Measurements from ENCODE around the gene CPVL.
"Not testable (repeated sequence)": the region's sequence is repeated elsewhere in the genome, so short reads cannot be mapped to it uniquely, and the experiment has no call there.

Gene CPVL

GRCh38 chr7:29100924-29101323, 45.4 kb downstream of the CPVL start:
- DNase-seq (ENCODE audit: low read depth): no peak

GRCh38 chr7:29099896-29100847, 46.2 kb downstream of the CPVL start:
- H3K4me3 ChIP-seq (ENCODE audit: control insufficient read depth, low read depth, low read length): no peak overlapping the region
- DNase-seq (ENCODE audit: low read depth): no peak
- no peak for TF ChIP-seq CTCF (conservative IDR thresholded peaks at IDR 0.05; ENCODE audit: control insufficient read depth, insufficient read depth, low read depth, low read length)

More at GRCh38 chr7:29100924-29101323, 45.4 kb downstream of the CPVL start:
- TF ChIP-seq CTCF (conservative IDR thresholded peaks at IDR 0.05; ENCODE audit: control insufficient read depth, insufficient read depth, low read depth, low read length): no peak
- no peak overlapping the region for H3K4me3 ChIP-seq (ENCODE audit: control insufficient read depth, low read depth, low read length)

DNA sequence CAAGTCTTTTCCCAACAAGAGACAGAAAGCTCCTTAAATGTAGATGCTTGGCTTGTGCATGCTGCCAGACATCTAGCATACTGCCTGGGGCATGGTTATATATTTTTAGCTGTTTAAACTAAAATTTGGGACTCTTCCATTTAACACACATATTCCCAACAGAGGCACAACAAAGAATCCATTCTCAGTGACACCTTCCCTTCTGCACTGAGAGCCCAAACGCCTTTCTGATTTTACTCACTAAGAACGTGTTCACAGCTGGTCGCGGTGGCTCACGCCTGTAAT, 49.9 kb downstream of the CPVL start:
- no peak for TF ChIP-seq CTCF (conservative IDR thresholded peaks at IDR 0.05; ENCODE audit: control insufficient read depth, insufficient read depth, low read depth, low read length)
- DNase-seq (ENCODE audit: low read depth): no peak
- no peak overlapping the region for H3K4me3 ChIP-seq (ENCODE audit: control insufficient read depth, low read depth, low read length)

DNA sequence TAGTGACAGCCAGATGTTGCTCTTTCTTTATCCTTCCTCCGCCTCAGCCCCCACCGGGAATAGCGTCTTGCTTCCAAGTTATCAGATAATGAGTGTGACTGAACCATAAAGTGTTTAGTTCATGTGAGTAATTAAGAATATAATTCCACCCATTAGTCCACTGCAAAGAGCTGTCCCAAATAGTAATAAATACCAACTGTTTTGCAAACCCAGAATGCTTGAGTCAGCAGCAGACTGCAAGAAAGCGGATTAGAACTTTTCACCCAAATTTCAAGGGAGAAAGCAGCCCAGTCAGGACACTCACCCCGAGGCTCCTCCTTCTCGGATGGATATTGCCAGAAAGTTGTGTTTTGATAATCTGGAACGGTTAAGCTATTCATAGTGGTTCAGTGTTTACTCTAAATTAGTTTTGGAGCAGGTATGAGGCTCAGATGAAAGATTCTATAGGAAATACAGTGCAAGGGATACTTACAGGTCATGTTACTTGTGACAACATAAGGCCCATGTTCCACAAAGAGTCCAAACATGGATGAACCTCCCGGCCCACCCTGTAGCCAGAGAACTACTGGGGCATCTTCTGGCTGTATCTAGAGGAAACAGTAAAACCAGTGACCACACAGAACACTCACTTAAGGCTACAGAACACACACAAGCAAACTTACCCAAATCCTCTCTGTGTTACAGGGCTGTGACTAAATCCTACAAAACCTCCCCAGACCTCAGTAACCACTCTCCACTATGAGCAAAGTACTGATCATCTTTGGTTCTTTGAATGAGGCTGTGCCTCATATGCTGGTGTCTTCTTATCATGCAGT, 50.5 kb downstream of the CPVL start:
- no peak overlapping the region for H3K4me3 ChIP-seq (ENCODE audit: control insufficient read depth, low read depth, low read length)
- DNase-seq (ENCODE audit: low read depth): peak; percentile 64
- no peak for TF ChIP-seq CTCF (conservative IDR thresholded peaks at IDR 0.05; ENCODE audit: control insufficient read depth, insufficient read depth, low read depth, low read length)

- DNase-seq (ENCODE audit: low read depth); H3K4me3 ChIP-seq (ENCODE audit: control insufficient read depth, low read depth, low read length): not testable (repeated sequence)
Observed at GRCh38 chr7:29093091-29093490, 53.2 kb downstream of the CPVL start.

DNA sequence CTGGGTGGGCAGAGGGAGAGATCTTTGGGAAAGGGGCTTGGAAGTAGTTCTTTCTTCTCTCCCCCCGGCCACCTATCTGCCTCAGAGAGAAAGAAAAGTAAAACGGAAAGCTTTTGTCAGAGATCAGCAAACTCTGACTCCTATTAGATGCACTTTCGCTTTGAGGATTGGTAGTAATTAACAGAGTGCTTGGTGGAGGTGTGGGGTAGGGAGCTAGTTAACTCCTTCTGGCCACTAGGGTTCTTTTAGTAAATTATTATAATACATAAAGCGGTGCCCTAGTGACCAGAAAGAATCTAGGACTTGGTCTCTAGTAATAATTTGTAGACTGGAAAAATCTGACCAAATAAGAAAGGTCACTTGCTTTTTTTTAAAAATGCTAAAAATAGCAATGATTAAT, 54.6 kb downstream of the CPVL start:
- peak overlapping the region; percentile 10 for H3K4me3 ChIP-seq (ENCODE audit: control insufficient read depth, low read depth, low read length)
- DNase-seq (ENCODE audit: low read depth): peak; percentile 10
- no peak for TF ChIP-seq CTCF (conservative IDR thresholded peaks at IDR 0.05; ENCODE audit: control insufficient read depth, insufficient read depth, low read depth, low read length)
